Measurements from ENCODE around the gene RNU2-1. TPM values are rescaled to one million over a fixed set of nuclear protein-coding genes. Genes with fewer than 3 reads are reported as not detected.

RNU2-1 gene
- total and polyA plus RNA-seq, 2 experiments from 2014 or later, result 11.2 TPM; not detected in 1

- H3K36me3 ChIP-seq (ENCODE audit: insufficient read depth), result no peaks in the 10 kb centered on the region
- H3K27ac ChIP-seq (ENCODE audit: low read depth), result no peak overlapping the region
- no peaks in the 10 kb centered on the region for H3K27me3 ChIP-seq (ENCODE audit: insufficient read depth)
- no peaks in the 10 kb centered on the region for H4K20me1 ChIP-seq (replicated peaks; ENCODE audit: insufficient read depth)
- H3K9me3 Mint-ChIP-seq, result no peaks in the 10 kb centered on the region; the same call in 2 of the 3 replicates
- ATAC-seq (no peak), DNase-seq (ENCODE audit: low spot score) (no peak)
- no peak overlapping the region for H3K4me3 ChIP-seq
- H3F3A ChIP-seq (replicated peaks; ENCODE audit: low read depth), result no peaks in the 10 kb centered on the region
- TF ChIP-seq POLR2AphosphoS5 (IDR thresholded peaks at IDR 0.05; ENCODE audit: low read depth), result no peak
- no peak for TF ChIP-seq CREB1 (CRISPR knock-in tag; IDR thresholded peaks at IDR 0.05; ENCODE audit: low read depth)
- H3K4me1 ChIP-seq (ENCODE audit: insufficient read depth), result no peaks in the 10 kb centered on the region
- no peaks in the 10 kb centered on the region for H3K9me2 ChIP-seq (ENCODE audit: insufficient read depth)
- H3K4me2 ChIP-seq, result no peak overlapping the region
- no peak overlapping the region for H3K4me3 Mint-ChIP-seq
- H3K27ac Mint-ChIP-seq, result no peak overlapping the region
- H3K27me3 Mint-ChIP-seq (ENCODE audit: insufficient read depth, low read depth, poor library complexity), result peaks cover 4% of the 10 kb centered on the region
- H3K79me2 ChIP-seq (replicated peaks; ENCODE audit: insufficient read depth), result no peaks in the 10 kb centered on the region
- H3K36me3 Mint-ChIP-seq (ENCODE audit: low read depth), result no peaks in the 10 kb centered on the region
- no peaks in the 10 kb centered on the region for H3K4me1 Mint-ChIP-seq
- no peak overlapping the region for H2AFZ ChIP-seq
These were observed 7.4 kb downstream of the RNU2-1 start for GRCh38 chr17:43226393-43226792.

GRCh38 chr17:43224146-43224705, 9.6 kb downstream of the RNU2-1 start:
- H3K4me1 ChIP-seq (ENCODE audit: insufficient read depth), result no peaks in the 10 kb centered on the region
- no peaks in the 10 kb centered on the region for H3K9me3 Mint-ChIP-seq
- H3K4me3 ChIP-seq, result no peak overlapping the region
- no peaks in the 10 kb centered on the region for H3K79me2 ChIP-seq (replicated peaks; ENCODE audit: insufficient read depth)
- peak overlapping the region; percentile 14; the same call in 1 of the 2 replicates for H3K27ac Mint-ChIP-seq
- H2AFZ ChIP-seq, result no peak overlapping the region
- H3F3A ChIP-seq (replicated peaks; ENCODE audit: low read depth), result no peaks in the 10 kb centered on the region
- H3K4me1 Mint-ChIP-seq, result no peaks in the 10 kb centered on the region
- DNase-seq (ENCODE audit: low spot score) (no peak), ATAC-seq (no peak)
- H3K27me3 ChIP-seq (ENCODE audit: insufficient read depth), result no peaks in the 10 kb centered on the region
- H3K36me3 ChIP-seq (ENCODE audit: insufficient read depth), result no peaks in the 10 kb centered on the region
- H3K4me3 Mint-ChIP-seq, result no peak overlapping the region
- H3K27ac ChIP-seq (ENCODE audit: low read depth), result no peak overlapping the region
- H3K9me2 ChIP-seq (ENCODE audit: insufficient read depth), result no peaks in the 10 kb centered on the region
- peaks cover 4% of the 10 kb centered on the region for H3K27me3 Mint-ChIP-seq (ENCODE audit: insufficient read depth, low read depth, poor library complexity)
- H3K36me3 Mint-ChIP-seq (ENCODE audit: low read depth), result no peaks in the 10 kb centered on the region
- TF ChIP-seq CTCF (conservative IDR thresholded peaks at IDR 0.05; ENCODE audit: low read depth in 2 of 2) (no peak), STAT1 (IDR thresholded peaks at IDR 0.05; ENCODE audit: unreplicated experiment) (no peak), ZNF331 (CRISPR knock-in tag; IDR thresholded peaks at IDR 0.05; ENCODE audit: low read depth) (no peak), CREB1 (CRISPR knock-in tag; IDR thresholded peaks at IDR 0.05; ENCODE audit: low read depth) (no peak), ETS1 (IDR thresholded peaks at IDR 0.05) (no peak), ZNF114 (CRISPR knock-in tag; IDR thresholded peaks at IDR 0.05) (no peak), REST (IDR thresholded peaks at IDR 0.05; ENCODE audit: unreplicated experiment) (no peak), EZH2phosphoT487 (IDR thresholded peaks at IDR 0.05; ENCODE audit: unreplicated experiment) (no peak), NANOG (IDR thresholded peaks at IDR 0.05; ENCODE audit: borderline replicate concordance) (no peak), EZH2 (IDR thresholded peaks at IDR 0.05; ENCODE audit: low read depth, unreplicated experiment) (no peak)
- H4K20me1 ChIP-seq (replicated peaks; ENCODE audit: insufficient read depth), result no peaks in the 10 kb centered on the region
- no peak overlapping the region for H3K4me2 ChIP-seq

Data from GM23338 (cell line).